H1 (cell line): ENCODE data around the gene RAB1B. TPM values are rescaled to one million over a fixed set of nuclear protein-coding genes. Genes with fewer than 3 reads are reported as not detected.

Experiments used
- CTCF ChIA-PET: fragments of 300-600 bp; sonication (Branson Sonifier 250); formaldehyde crosslinking; loops from one replicate; lab custom pipeline; 2021; ENCODE audit not compliant: partially characterized antibody; lab: Charles Lee
- POLR2A ChIA-PET: fragments of 300-600 bp; sonication (Branson Sonifier 250); formaldehyde crosslinking; loops from one replicate; lab custom pipeline; 2021; ENCODE audit warnings: inconsistent platforms; ENCODE audit not compliant: partially characterized antibody; lab: Charles Lee
- DNase-seq, 2 experiments: peaks; one replicate each; pipeline versions ENCODE4 v3.0.0 to v3.0.0-alpha.2; 2010 to 2022; ENCODE audit warnings: low spot score in 2 of 2, low read depth in 1 of 2, mixed read lengths in 1 of 2
- FAIRE-seq: peaks from 2 replicates; lab custom pipeline; 2011; peaks lifted over from hg19 to GRCh38; lab: Jason Lieb, UNC
- H2AFZ ChIP-seq: 2 replicates; pipeline ENCODE4 v1.8.1; 2012; ENCODE audit warnings: low read length, inconsistent platforms
- H2AK5ac ChIP-seq: 2 replicates; pipeline ENCODE4 v1.6.1; 2013; ENCODE audit warnings: low read depth, low read length
- H2BK120ac ChIP-seq: replicated peaks from 2 replicates; pipeline ENCODE3; 2013; ENCODE audit warnings: low read depth, low read length, inconsistent platforms
- H2BK12ac ChIP-seq: 2 replicates; pipeline ENCODE4 v1.6.1; 2013; ENCODE audit warnings: low read depth, low read length
- H2BK15ac ChIP-seq: 2 replicates; pipeline ENCODE4 v1.6.1; 2013; ENCODE audit warnings: low read length
- H2BK20ac ChIP-seq: 2 replicates; pipeline ENCODE4 v1.6.1; 2013; ENCODE audit warnings: low read length
- H2BK5ac ChIP-seq: 2 replicates; pipeline ENCODE4 v1.6.1; 2013; ENCODE audit warnings: low read depth, low read length
- H3K14ac ChIP-seq: 2 replicates; pipeline ENCODE4 v1.6.1; 2013; ENCODE audit warnings: inconsistent platforms; ENCODE audit not compliant: insufficient read length
- H3K18ac ChIP-seq: 2 replicates; pipeline ENCODE4 v1.6.1; 2013; ENCODE audit warnings: low read length; ENCODE audit errors: extremely low read depth
- H3K23ac ChIP-seq: 2 replicates; pipeline ENCODE4 v1.6.1; 2013; ENCODE audit warnings: inconsistent platforms; ENCODE audit not compliant: insufficient read length
- H3K23me2 ChIP-seq: 2 replicates; pipeline ENCODE4 v1.6.1; 2013; ENCODE audit warnings: low read depth, low read length
- H3K27ac ChIP-seq: 2 replicates; pipeline ENCODE4 v1.6.1; 2011; ENCODE audit warnings: low read depth, low read length, inconsistent platforms
- H3K27me3 ChIP-seq, 4 experiments: replicated peaks in 1 of 4; 1 replicate in 1 of 4; 2 replicates in 3 of 4; pipeline versions ENCODE4 v1.6.1 to v1.8.1; 2011 to 2013; ENCODE audit warnings: low read length in 3 of 4, mild to moderate bottlenecking in 3 of 4, inconsistent platforms in 2 of 4, mixed read lengths in 2 of 4, moderate library complexity in 1 of 4; ENCODE audit not compliant: control insufficient read depth in 3 of 4, insufficient read depth in 3 of 4; ENCODE audit errors: extremely low read depth in 1 of 4
- H3K36me3 ChIP-seq, 4 experiments: 2 replicates each; pipeline versions ENCODE4 v1.6.1 to v1.8.1; 2011 to 2013; ENCODE audit warnings: mild to moderate bottlenecking in 4 of 4, low read length in 3 of 4, moderate library complexity in 2 of 4, control low read depth in 1 of 4, inconsistent platforms in 1 of 4; ENCODE audit not compliant: insufficient read depth in 4 of 4, control insufficient read depth in 2 of 4
- H3K4ac ChIP-seq: replicated peaks from 2 replicates; pipeline ENCODE3; 2013; ENCODE audit warnings: low read length, low read depth, mixed read lengths, inconsistent platforms; ENCODE audit not compliant: insufficient read length
- H3K4me1 ChIP-seq, 4 experiments: replicated peaks in 1 of 4; 1 replicate in 1 of 4; 2 replicates in 3 of 4; pipeline versions ENCODE4 v1.6.1 to v1.8.1; 2011 to 2013; ENCODE audit warnings: low read length in 3 of 4, inconsistent platforms in 2 of 4, mixed read lengths in 1 of 4; ENCODE audit not compliant: insufficient read depth in 4 of 4, control insufficient read depth in 3 of 4
- H3K4me2 ChIP-seq, 2 experiments: 2 replicates each; pipeline versions ENCODE4 v1.6.1 to v1.8.1; 2011 to 2013; ENCODE audit warnings: low read depth in 2 of 2, low read length in 2 of 2, control low read depth in 1 of 2, inconsistent platforms in 1 of 2, mild to moderate bottlenecking in 1 of 2; ENCODE audit not compliant: insufficient read depth in 1 of 2
- H3K4me3 ChIP-seq, 4 experiments: fragments of 200-600, 300-600 bp in 1 of 4; sonication (generic), shearing (Covaris generic), sonication (Bioruptor Twin) in 1 of 4; 2 replicates each; pipeline versions ENCODE4 v1.5.1 to v1.8.1; 2011 to 2016; ENCODE audit warnings: low read length in 4 of 4, low read depth in 3 of 4, control low read depth in 2 of 4, inconsistent platforms in 2 of 4, mild to moderate bottlenecking in 2 of 4, mixed read lengths in 1 of 4, moderate library complexity in 1 of 4; ENCODE audit not compliant: insufficient read depth in 2 of 4; ENCODE audit errors: extremely low read depth in 1 of 4
- H3K56ac ChIP-seq: replicated peaks from 2 replicates; pipeline ENCODE3; 2013; ENCODE audit warnings: low read depth, mild to moderate bottlenecking, mixed read lengths, low read length, inconsistent platforms; ENCODE audit not compliant: insufficient read length
- H3K79me1 ChIP-seq: 2 replicates; pipeline ENCODE4 v1.6.1; 2013; ENCODE audit warnings: low read depth, low read length, control low read depth
- H3K79me2 ChIP-seq, 2 experiments: 2 replicates each; pipeline versions ENCODE4 v1.6.1 to v1.8.1; 2012 to 2013; ENCODE audit warnings: low read length in 2 of 2, mild to moderate bottlenecking in 2 of 2, inconsistent platforms in 1 of 2; ENCODE audit not compliant: insufficient read depth in 2 of 2, control insufficient read depth in 1 of 2
- H3K9ac ChIP-seq, 4 experiments: replicated peaks in 1 of 4; 1 replicate in 1 of 4; 2 replicates in 3 of 4; pipeline versions ENCODE4 v1.6.1 to v1.8.1; 2011 to 2013; ENCODE audit warnings: low read depth in 3 of 4, low read length in 3 of 4, control low read depth in 2 of 4, mild to moderate bottlenecking in 2 of 4, moderate library complexity in 2 of 4, inconsistent platforms in 1 of 4; ENCODE audit errors: extremely low read depth in 1 of 4
- H3K9me3 ChIP-seq, 2 experiments: 2 replicates each; pipeline versions ENCODE4 v1.6.1 to v1.8.1; 2012 to 2013; ENCODE audit warnings: mild to moderate bottlenecking in 2 of 2, moderate library complexity in 2 of 2, control low read depth in 1 of 2, inconsistent platforms in 1 of 2, low read depth in 1 of 2, low read length in 1 of 2, mixed read lengths in 1 of 2; ENCODE audit not compliant: insufficient read depth in 2 of 2
- H4K20me1 ChIP-seq, 2 experiments: replicated peaks in 1 of 2; 2 replicates each; pipeline versions ENCODE3 to v1.8.1; 2011 to 2013; ENCODE audit warnings: inconsistent platforms in 2 of 2, low read length in 2 of 2, mild to moderate bottlenecking in 1 of 2; ENCODE audit not compliant: insufficient read depth in 2 of 2, control insufficient read depth in 1 of 2
- H4K5ac ChIP-seq: 2 replicates; pipeline ENCODE4 v1.6.1; 2013; ENCODE audit warnings: low read length, low read depth, mixed read lengths, inconsistent platforms; ENCODE audit not compliant: insufficient read length
- H4K8ac ChIP-seq: 2 replicates; pipeline ENCODE4 v1.8.0; 2013; ENCODE audit warnings: mild to moderate bottlenecking, moderate library complexity, low read length, inconsistent platforms; ENCODE audit not compliant: insufficient read depth; ENCODE audit errors: extremely low read depth
- H4K91ac ChIP-seq: replicated peaks from 2 replicates; pipeline ENCODE3; 2013; ENCODE audit warnings: low read length, mixed read lengths, inconsistent platforms; ENCODE audit not compliant: insufficient read length
- ASH2L ChIP-seq: fragments of 200-600, 300-600 bp; sonication (generic); IDR thresholded peaks from one replicate; pipeline ENCODE4 v1.7.1; 2017; ENCODE audit warnings: low read length
- CTBP2 ChIP-seq: IDR thresholded peaks from 2 replicates; pipeline ENCODE4 v1.7.0; 2011; ENCODE audit warnings: borderline replicate concordance, mild to moderate bottlenecking, moderate library complexity, mixed read lengths, low read length; ENCODE audit not compliant: insufficient read depth, insufficient read length
- EP300 ChIP-seq, 2 experiments: IDR thresholded peaks; 1 replicate in 1 of 2; 2 replicates in 1 of 2; pipeline ENCODE4 v1.6.1; 2011 to 2012; ENCODE audit warnings: low read depth in 2 of 2, low read length in 2 of 2, mild to moderate bottlenecking in 2 of 2, borderline replicate concordance in 1 of 2, inconsistent platforms in 1 of 2, moderate library complexity in 1 of 2
- HDAC2 ChIP-seq, 2 experiments: fragments of 300-600 bp in 1 of 2; sonication (generic) in 1 of 2; IDR thresholded peaks; 2 replicates each; pipeline ENCODE4 v1.6.1; 2011 to 2012; ENCODE audit warnings: low read depth in 2 of 2, low read length in 2 of 2, mild to moderate bottlenecking in 2 of 2, moderate library complexity in 2 of 2, borderline replicate concordance in 1 of 2, inconsistent platforms in 1 of 2
- KDM5A ChIP-seq: fragments of 200-600 bp; IDR thresholded peaks from 2 replicates; pipeline ENCODE4 v1.7.1; 2012; ENCODE audit warnings: mild to moderate bottlenecking, low read length, inconsistent platforms, mixed read lengths
- SIX5 ChIP-seq: IDR thresholded peaks from 2 replicates; pipeline ENCODE4 v1.6.1; 2011; ENCODE audit warnings: mild to moderate bottlenecking, low read depth, low read length
- SP4 ChIP-seq: IDR thresholded peaks from 2 replicates; pipeline ENCODE4 v1.6.1; 2012; ENCODE audit warnings: low read length, inconsistent platforms
- TEAD4 ChIP-seq: IDR thresholded peaks from 2 replicates; pipeline ENCODE4 v1.6.1; 2012; ENCODE audit warnings: low read depth, low read length, inconsistent platforms, mixed read lengths
- WGBS, 2 experiments: shearing (Covaris generic) in 1 of 2; methylation state at CpG; one replicate each; pipeline versions ENCODE4 v1.1.6 to v1.1.7; 2013 to 2015; ENCODE audit warnings: low lambda C conversion rate in 2 of 2, mixed read lengths in 2 of 2, inconsistent platforms in 1 of 2, low coverage in 1 of 2, missing lambda C conversion rate in 1 of 2; ENCODE audit not compliant: insufficient replicate concordance in 2 of 2, insufficient coverage in 1 of 2, insufficient read length in 1 of 2; ENCODE audit errors: extremely low coverage in 1 of 2, missing lambda C conversion rate in 1 of 2; 5-methylcytosine and 5-hydroxymethylcytosine counted together
- polyA plus RNA-seq, 7 experiments: library from polyadenylated mRNA; depleted of rRNA in 3 of 7; stranded (reverse) in 5 of 7; unstranded in 2 of 7; fragments of >200 nt in 5 of 7; fragments of 200-250 nt in 2 of 7; gene quantifications; 1 replicate in 5 of 7; 2 replicates in 1 of 7; 4 replicates in 1 of 7; pipeline versions ENCODE4 v1.2.1 to v1.2.3, GENCODE V29; 2011 to 2013; ENCODE audit warnings: missing spikeins in 2 of 7, mixed read lengths in 2 of 7
- total RNA-seq: library from RNA; stranded (reverse); fragmentation: NEBNext Ultra II Directional; extraction: Animal tissue kit (Norgen Biotek cat#: 25700); gene quantifications from 2 replicates; pipeline ENCODE4 v1.2.1, GENCODE V29; 2021

Gene RAB1B
- total and polyA plus RNA-seq, 2 of the 8 experiments (the other 6 are each of a cell fraction or from before 2014, with no cell fraction given), result 100 to 217 TPM

- H3K18ac ChIP-seq, result peak overlapping the region; percentile 94; the same call in 1 of the 2 replicates
- DNase-seq (no peak), FAIRE-seq (no peak)
- H2BK12ac ChIP-seq, result peak overlapping the region; percentile 89; the same call in 1 of the 2 replicates
- no peak overlapping the region for H4K5ac ChIP-seq
- TF ChIP-seq CTBP2 (no peak), SIX5 (no peak), ASH2L (no peak), KDM5A (no peak), TEAD4 (no peak), EP300 (IDR thresholded peaks at IDR 0.05; ENCODE audit: borderline replicate concordance in 1 of 2, low read depth in 2 of 2, low read length in 2 of 2) (no peak), SP4 (no peak), HDAC2 (IDR thresholded peaks at IDR 0.05; ENCODE audit: borderline replicate concordance in 1 of 2, low read depth in 2 of 2, low read length in 2 of 2) (no peak)
- no peak overlapping the region for H2BK120ac ChIP-seq
- ChIA-PET CTCF (interaction anchor here (4.0 kb wide), 1 partner anchor 12 kb away, joined by 73 read pairs; no protein-coding TSS in a partner anchor), POLR2A (interaction anchor here (1.2 to 2.2 kb wide), 2 partner anchors 12 to 14 kb away, joined by 3 to 6 read pairs; no protein-coding TSS in a partner anchor)
- no peaks in the 10 kb centered on the region for H4K20me1 ChIP-seq
- H3K4me2 ChIP-seq, result no peak overlapping the region
- H3K9me3 ChIP-seq, result no peaks in the 10 kb centered on the region
- no peaks in the 10 kb centered on the region for H3K79me2 ChIP-seq
- H3K79me1 ChIP-seq, result no peaks in the 10 kb centered on the region
- H2AK5ac ChIP-seq, result no peak overlapping the region
- no peak overlapping the region for H3K4me3 ChIP-seq
- peak overlapping the region; percentile 99; the same call in 1 of the 2 replicates for H2BK20ac ChIP-seq
- H3K14ac ChIP-seq, result no peak overlapping the region
- peaks cover 3% of the 10 kb centered on the region; the same call in 1 of the 2 replicates for H3K23me2 ChIP-seq
- peak overlapping the region; percentile 76 for H2BK5ac ChIP-seq
- no peak overlapping the region for H2AFZ ChIP-seq
- no peak overlapping the region for H3K27ac ChIP-seq
- H3K23ac ChIP-seq, result no peak overlapping the region
- H3K9ac ChIP-seq, result no peak overlapping the region
- 95% methylated on average over 8 of the region's 8 CpGs; no CpG with 5 or more reads in 1 of the 2 experiments for WGBS, 2 experiments
- H2BK15ac ChIP-seq, result peak overlapping the region; percentile 100
- no peak overlapping the region for H4K8ac ChIP-seq
- peaks cover 0 to 7% (median 6%) of the 10 kb centered on the region in 4 experiments; a peak in 3 of 7 replicates for H3K27me3 ChIP-seq
- peak overlapping the region; percentile 0 for H4K91ac ChIP-seq
- H3K4me1 ChIP-seq, result peaks cover 5 to 13% (median 8%) of the 10 kb centered on the region in 4 experiments; a peak in 6 of 7 replicates
- H3K56ac ChIP-seq, result no peak overlapping the region
- H3K4ac ChIP-seq, result no peak overlapping the region
- no peaks in the 10 kb centered on the region for H3K36me3 ChIP-seq
These were observed 56.8 kb downstream of the RAB1B start for GRCh38 chr11:66325263-66325671.
